DMS53 (cell line): ENCODE measurements around the gene DNMT3L.
"Not testable (repeated sequence)": the region's sequence is repeated elsewhere in the genome, so short reads cannot be mapped to it uniquely, and the experiment has no call there.

Source experiments
- DNase-seq: peaks from one replicate; lab custom pipeline; 2025; lab: John Stamatoyannopoulos, UW

The DNMT3L gene

DNA sequence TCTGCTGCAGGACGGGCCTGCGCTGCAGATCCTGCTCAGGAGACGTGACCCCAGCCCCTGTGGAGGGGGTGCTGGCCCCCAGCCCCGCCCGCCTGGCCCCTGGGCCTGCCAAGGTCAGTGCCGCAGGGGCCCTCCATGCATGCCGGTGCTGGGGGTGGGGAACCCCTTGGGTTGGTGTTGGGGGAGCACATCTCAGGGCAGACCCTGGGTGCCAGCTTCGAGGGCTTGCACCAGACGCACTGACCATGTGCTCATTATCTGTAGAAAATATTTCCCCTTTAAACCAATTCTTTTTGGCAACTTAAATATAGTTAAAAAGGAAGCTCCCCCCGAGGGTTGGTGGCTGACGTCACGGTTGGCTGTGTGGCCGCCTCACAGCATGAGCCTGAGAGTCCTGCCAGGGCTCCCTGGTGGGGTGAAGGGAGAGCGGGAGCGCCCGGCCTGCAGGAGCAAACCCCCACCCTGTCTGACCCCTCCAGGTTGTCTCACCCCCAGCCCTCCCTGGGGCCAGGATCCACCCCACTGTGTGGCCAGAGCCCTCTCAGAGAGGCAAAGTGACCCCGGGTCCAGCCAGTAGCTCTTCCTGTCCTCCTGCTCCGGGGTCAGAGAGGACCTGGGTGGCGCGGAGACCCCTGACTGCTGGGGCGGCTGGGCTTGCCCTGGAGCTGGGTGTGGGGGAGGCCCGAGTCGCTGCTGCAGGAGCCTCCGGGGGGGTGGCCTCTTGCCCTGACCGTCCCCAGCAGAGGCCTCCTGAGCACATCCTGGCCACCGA is 32.9 kb upstream of the DNMT3L start:
- DNase-seq = no peak

DNA sequence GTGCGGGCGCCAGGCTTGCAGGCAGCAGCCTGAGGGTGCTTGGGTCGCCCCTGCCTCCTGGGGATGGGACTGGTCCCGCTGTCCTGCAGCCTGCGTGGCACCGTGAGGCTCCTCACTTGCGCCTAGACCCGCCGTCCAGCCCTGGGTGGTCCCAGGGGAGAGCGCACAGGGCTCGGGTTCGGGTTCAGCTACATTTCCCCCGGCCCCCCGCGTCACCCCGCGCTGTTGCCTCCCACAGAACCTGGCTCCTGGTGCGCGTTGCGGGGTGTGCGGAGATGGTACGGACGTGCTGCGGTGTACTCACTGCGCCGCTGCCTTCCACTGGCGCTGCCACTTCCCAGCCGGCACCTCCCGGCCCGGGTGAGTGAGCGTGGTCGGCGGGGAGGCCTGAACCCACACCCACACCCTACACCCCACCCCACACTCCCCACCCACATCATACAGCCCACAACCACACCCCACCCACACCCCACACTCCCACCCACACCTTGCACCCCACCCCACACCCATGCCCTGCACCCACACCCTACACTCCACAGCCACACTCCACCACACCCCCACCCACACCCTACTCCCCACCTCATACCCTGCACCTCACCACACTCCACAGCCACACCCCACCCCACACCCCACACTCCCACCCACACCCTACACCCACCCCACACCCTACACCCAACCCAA is 32.0 kb upstream of the DNMT3L start:
- DNase-seq = peak; percentile 16

GRCh38 chr21:44292812-44293195 is 31.1 kb upstream of the DNMT3L start:
- DNase-seq = no peak

GRCh38 chr21:44291936-44292811 is 30.5 kb upstream of the DNMT3L start:
- peak; percentile 18 for DNase-seq

GRCh38 chr21:44291078-44291935 is 29.6 kb upstream of the DNMT3L start:
- DNase-seq = peak; percentile 43

- no peak for DNase-seq
Observed at GRCh38 chr21:44290327-44291077, 28.8 kb upstream of the DNMT3L start.

GRCh38 chr21:44289381-44290010 is 27.8 kb upstream of the DNMT3L start:
- DNase-seq = no peak

- DNase-seq = no peak
Observed at GRCh38 chr21:44288251-44289110, 26.8 kb upstream of the DNMT3L start.

- no peak for DNase-seq
Observed at GRCh38 chr21:44286716-44287632, 25.3 kb upstream of the DNMT3L start.

DNA sequence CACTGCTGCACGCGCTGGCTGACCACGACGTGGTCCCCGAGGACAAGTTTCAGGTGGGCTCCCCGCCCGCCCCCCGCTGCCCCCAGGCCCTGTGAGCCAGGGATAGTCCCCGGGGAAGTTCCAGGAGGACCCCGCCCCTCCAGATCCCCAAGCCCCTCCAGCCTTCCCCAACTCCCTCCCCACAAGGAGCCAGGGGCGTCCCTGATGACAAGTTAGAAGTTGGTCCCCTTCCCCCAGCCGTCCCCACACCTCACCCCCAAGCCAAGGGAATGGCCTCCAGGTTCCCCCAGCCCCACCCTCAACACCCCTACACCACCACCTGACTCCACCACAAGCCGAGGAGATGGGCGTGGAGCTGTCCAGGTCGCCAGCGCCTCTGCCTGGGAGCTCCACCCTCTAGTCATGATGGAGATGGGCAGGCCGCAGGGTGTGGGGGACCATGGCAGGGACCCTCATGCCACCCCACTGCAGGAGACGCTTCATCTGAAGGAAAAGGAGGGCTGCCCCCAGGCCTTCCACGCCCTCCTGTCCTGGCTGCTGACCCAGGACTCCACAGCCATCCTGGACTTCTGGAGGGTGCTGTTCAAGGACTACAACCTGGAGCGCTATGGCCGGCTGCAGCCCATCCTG is 24.5 kb upstream of the DNMT3L start:
- no peak for DNase-seq

GRCh38 chr21:44285138-44285992 is 23.7 kb upstream of the DNMT3L start, which contains the start of gene AIRE:
Gene AIRE, plus strand, starts transcription at chr21:44285876. Its CDS starts 131 bp downstream, at chr21:44286007.
- DNase-seq = peak; percentile 71

- no peak for DNase-seq
Observed at GRCh38 chr21:44283948-44284347, 22.3 kb upstream of the DNMT3L start.

DNA sequence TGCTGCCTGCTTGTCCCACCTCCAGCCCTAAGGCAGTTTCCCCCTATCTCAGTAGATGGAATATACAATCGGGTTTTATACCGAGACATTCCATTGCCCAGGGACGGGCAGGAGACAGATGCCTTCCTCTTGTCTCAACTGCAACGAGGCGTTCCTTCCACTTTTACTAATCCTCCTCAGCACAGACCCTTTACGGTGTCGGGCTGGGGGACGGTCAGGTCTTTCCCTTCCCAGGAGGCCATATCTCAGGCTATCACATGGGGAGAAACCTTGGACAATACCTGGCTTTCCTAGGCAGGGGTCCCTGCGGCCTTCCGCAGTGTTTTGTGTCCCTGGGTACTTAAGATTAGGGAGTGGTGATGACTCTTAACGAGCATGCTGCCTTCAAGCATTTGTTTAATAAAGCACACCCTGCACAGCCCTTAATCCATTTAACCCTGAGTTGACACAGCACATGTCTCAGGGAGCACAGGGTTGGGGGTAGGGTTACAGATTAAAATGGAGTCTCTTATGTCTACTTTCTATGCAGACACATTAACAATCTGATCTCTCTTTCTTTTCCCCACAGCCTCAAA is 21.6 kb upstream of the DNMT3L start:
- not testable (repeated sequence) for DNase-seq

- DNase-seq = no peak
Observed at GRCh38 chr21:44282370-44282769, 20.7 kb upstream of the DNMT3L start.

DNA sequence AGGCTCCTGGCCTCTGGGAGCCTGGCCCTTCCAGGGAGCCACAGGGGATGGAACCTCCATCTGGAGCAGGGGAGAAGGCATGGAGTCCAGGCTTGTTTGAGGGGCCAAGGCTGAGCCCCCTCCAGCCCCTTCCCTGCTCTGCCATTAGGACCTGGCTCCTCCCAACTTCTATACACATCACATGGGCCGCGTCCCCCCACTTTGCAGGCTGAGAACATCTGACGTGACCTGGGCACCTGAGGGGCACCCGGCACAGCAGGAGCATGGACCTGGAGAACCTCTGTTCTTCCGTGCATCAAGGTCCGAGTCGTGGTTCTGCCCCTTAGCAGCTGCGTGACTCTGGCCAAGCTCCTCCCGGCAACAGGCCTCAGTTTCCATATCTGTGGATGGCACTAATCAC is 20.1 kb upstream of the DNMT3L start:
- DNase-seq = no peak
